HUES64 (cell line): Measurements from ENCODE around the gene GUCY1A2. TPM values are rescaled to one million over a fixed set of nuclear protein-coding genes. Genes with fewer than 3 reads are reported as not detected.
"Not testable (repeated sequence)": the region's sequence is repeated elsewhere in the genome, so short reads cannot be mapped to it uniquely, and the experiment has no call there.

Experiments
- H3K27ac ChIP-seq: 2 replicates; pipeline ENCODE4 v1.7.0; 2013; ENCODE audit warnings: low read depth, low read length, inconsistent platforms
- H3K27me3 ChIP-seq: 2 replicates; pipeline ENCODE4 v1.6.1; 2013; ENCODE audit warnings: mild to moderate bottlenecking, low read length; ENCODE audit not compliant: insufficient read depth
- H3K36me3 ChIP-seq: 2 replicates; pipeline ENCODE4 v1.6.1; 2013; ENCODE audit warnings: mild to moderate bottlenecking, low read length; ENCODE audit not compliant: insufficient read depth
- H3K4me1 ChIP-seq: 2 replicates; pipeline ENCODE4 v1.6.1; 2013; ENCODE audit warnings: mild to moderate bottlenecking, low read length, moderate library complexity; ENCODE audit not compliant: insufficient read depth
- H3K4me3 ChIP-seq: 2 replicates; pipeline ENCODE4 v1.5.1; 2013; ENCODE audit warnings: mild to moderate bottlenecking, low read length, moderate library complexity
- H3K9ac ChIP-seq: 2 replicates; pipeline ENCODE4 v1.6.1; 2013; ENCODE audit warnings: mild to moderate bottlenecking, low read depth, low read length
- H3K9me3 ChIP-seq: 2 replicates; pipeline ENCODE4 v1.6.1; 2013; ENCODE audit warnings: low read depth, low read length; ENCODE audit not compliant: insufficient read depth
- WGBS: fragments of 150-250, 120-280 bp; methylation state at CpG from one replicate; pipeline ENCODE4 v1.1.7; 2013; ENCODE audit warnings: missing lambda C conversion rate; 5-methylcytosine and 5-hydroxymethylcytosine counted together
- polyA plus RNA-seq, 2 experiments: library from polyadenylated mRNA; stranded (reverse); fragments of 50-300 nt; gene quantifications; one replicate each; pipeline ENCODE4 v1.2.3, GENCODE V29; 2013

The GUCY1A2 gene
- 0.55 TPM for polyA plus RNA-seq (2013, experiment 1 of 2)
- polyA plus RNA-seq (2013, experiment 2 of 2): 0.51 TPM

GRCh38 chr11:107018219-107018901 lies at the start of gene GUCY1A2:
Gene GUCY1A2, minus strand, starts transcription at chr11:107018476. Its CDS starts 421 bp downstream, at chr11:107018055.
- Histone ChIP-seq H3K27me3 (peaks cover 45% of the 10 kb centered on the region), H3K9ac (peak within 1 kb of the TSS; percentile 60), H3K9me3 (no peaks in the 10 kb centered on the region), H3K4me1 (no peaks in the 10 kb centered on the region), H3K4me3 (peak within 1 kb of the TSS; percentile 59), H3K36me3 (no peaks in the 10 kb centered on the region), H3K27ac (no peak within 1 kb of the TSS)
- under 1% methylated on average over 67 of the region's 67 CpGs for whole genome bisulfite sequencing

- Histone ChIP-seq H3K4me3 (no peak overlapping the region), H3K27me3 (no peaks in the 10 kb centered on the region), H3K27ac (no peak overlapping the region), H3K9me3 (peaks cover 41% of the 10 kb centered on the region), H3K9ac (no peak overlapping the region), H3K4me1 (no peaks in the 10 kb centered on the region), H3K36me3 (no peaks in the 10 kb centered on the region)
- WGBS: 79% methylated on average over 1 of the region's 1 CpG
Measured at GRCh38 chr11:107054391-107054790, 36.1 kb upstream of the GUCY1A2 start.

GRCh38 chr11:107051332-107051731 lies 33.1 kb upstream of the GUCY1A2 start:
- not testable (repeated sequence) for H3K36me3 ChIP-seq, H3K27me3 ChIP-seq, H3K4me1 ChIP-seq, H3K9ac ChIP-seq, H3K4me3 ChIP-seq, H3K27ac ChIP-seq
- WGBS: 70% methylated on average over 4 of the region's 4 CpGs
- peaks cover 51% of the 10 kb centered on the region for H3K9me3 ChIP-seq

GRCh38 chr11:107050899-107051298 lies 32.6 kb upstream of the GUCY1A2 start:
- H3K27me3 ChIP-seq, H3K36me3 ChIP-seq, H3K4me3 ChIP-seq, H3K4me1 ChIP-seq, H3K27ac ChIP-seq, H3K9ac ChIP-seq: not testable (repeated sequence)
- 95% methylated on average over 2 of the region's 2 CpGs for WGBS
- H3K9me3 ChIP-seq: peaks cover 51% of the 10 kb centered on the region

- Histone ChIP-seq H3K9ac (no peak overlapping the region), H3K4me1 (no peaks in the 10 kb centered on the region), H3K27me3 (no peaks in the 10 kb centered on the region), H3K36me3 (no peaks in the 10 kb centered on the region), H3K4me3 (no peak overlapping the region), H3K27ac (no peak overlapping the region), H3K9me3 (peaks cover 51% of the 10 kb centered on the region)
- WGBS: 92% methylated on average over 5 of the region's 5 CpGs
Measured at GRCh38 chr11:107050121-107050520, 31.8 kb upstream of the GUCY1A2 start.

- no peaks in the 10 kb centered on the region for H3K4me1 ChIP-seq
- WGBS: 100% methylated on average over 1 of the region's 1 CpG
- H3K9ac ChIP-seq: no peak overlapping the region
- H3K4me3 ChIP-seq: no peak overlapping the region
- H3K27me3 ChIP-seq: no peaks in the 10 kb centered on the region
- no peaks in the 10 kb centered on the region for H3K36me3 ChIP-seq
- H3K9me3 ChIP-seq: peaks cover 16% of the 10 kb centered on the region
- no peak overlapping the region for H3K27ac ChIP-seq
Measured at GRCh38 chr11:107044503-107044902, 26.2 kb upstream of the GUCY1A2 start.

GRCh38 chr11:107043242-107044006 lies 25.1 kb upstream of the GUCY1A2 start:
- no peaks in the 10 kb centered on the region for H3K27me3 ChIP-seq
- H3K4me3 ChIP-seq: no peak overlapping the region
- no peak overlapping the region for H3K27ac ChIP-seq
- H3K9me3 ChIP-seq: peaks cover 5% of the 10 kb centered on the region; the same call in 1 of the 2 replicates
- 68% methylated on average over 4 of the region's 4 CpGs for WGBS
- no peak overlapping the region for H3K9ac ChIP-seq
- H3K36me3 ChIP-seq: no peaks in the 10 kb centered on the region
- H3K4me1 ChIP-seq: no peaks in the 10 kb centered on the region

- Histone ChIP-seq H3K27ac (no peak overlapping the region), H3K4me1 (no peaks in the 10 kb centered on the region), H3K27me3 (no peaks in the 10 kb centered on the region), H3K9ac (no peak overlapping the region), H3K36me3 (no peaks in the 10 kb centered on the region), H3K4me3 (no peak overlapping the region), H3K9me3 (0 out of 2 replicates have a peak, but pooled peaks cover 5% of the 10 kb centered on the region)
- WGBS: 75% methylated on average over 4 of the region's 4 CpGs
Measured at GRCh38 chr11:107042748-107043147, 24.5 kb upstream of the GUCY1A2 start.

- no peak overlapping the region for H3K4me3 ChIP-seq
- no peaks in the 10 kb centered on the region for H3K27me3 ChIP-seq
- H3K27ac ChIP-seq: no peak overlapping the region
- WGBS: 98% methylated on average over 1 of the region's 1 CpG
- H3K36me3 ChIP-seq: no peaks in the 10 kb centered on the region
- H3K4me1 ChIP-seq: no peaks in the 10 kb centered on the region
- H3K9me3 ChIP-seq: 0 out of 2 replicates have a peak, but pooled peaks cover 5% of the 10 kb centered on the region
- H3K9ac ChIP-seq: no peak overlapping the region
Measured at GRCh38 chr11:107041088-107041444, 22.8 kb upstream of the GUCY1A2 start.

GRCh38 chr11:107040433-107041087 lies 22.3 kb upstream of the GUCY1A2 start:
- no peaks in the 10 kb centered on the region for H3K4me1 ChIP-seq
- 92% methylated on average over 2 of the region's 2 CpGs for WGBS
- H3K27ac ChIP-seq: no peak overlapping the region
- no peak overlapping the region for H3K9ac ChIP-seq
- no peaks in the 10 kb centered on the region for H3K27me3 ChIP-seq
- no peak overlapping the region for H3K4me3 ChIP-seq
- 0 out of 2 replicates have a peak, but pooled peaks cover 5% of the 10 kb centered on the region for H3K9me3 ChIP-seq
- no peaks in the 10 kb centered on the region for H3K36me3 ChIP-seq

GRCh38 chr11:107025673-107026072 lies 7.4 kb upstream of the GUCY1A2 start:
- Histone ChIP-seq H3K9ac (no peak overlapping the region), H3K36me3 (no peaks in the 10 kb centered on the region), H3K27me3 (peaks cover 18% of the 10 kb centered on the region; the same call in 1 of the 2 replicates), H3K27ac (no peak overlapping the region), H3K4me1 (no peaks in the 10 kb centered on the region), H3K4me3 (no peak overlapping the region), H3K9me3 (no peaks in the 10 kb centered on the region)
